IPS-18c (cell line): Measurements from ENCODE around the gene ZFP36L1.

ENCODE experiments used
- H3K4me3 ChIP-seq: 2 replicates; pipeline ENCODE4 v1.7.0; 2013; ENCODE audit warnings: low read depth, mild to moderate bottlenecking, low read length, moderate library complexity; ENCODE audit not compliant: insufficient read depth
- H3K9me3 ChIP-seq: one replicate; pipeline ENCODE4 v1.6.1; 2013; ENCODE audit warnings: mild to moderate bottlenecking, low read length, moderate library complexity; ENCODE audit not compliant: control insufficient read depth, insufficient read depth

ZFP36L1 gene

GRCh38 chr14:68790644-68791077 is 2.2 kb downstream of the ZFP36L1 start:
- H3K9me3 ChIP-seq = no peaks in the 10 kb centered on the region
- H3K4me3 ChIP-seq = peak overlapping the region; percentile 99

GRCh38 chr14:68789821-68790643 is 2.8 kb downstream of the ZFP36L1 start:
- Histone ChIP-seq H3K9me3 (no peaks in the 10 kb centered on the region), H3K4me3 (peak overlapping the region; percentile 99)

- Histone ChIP-seq H3K4me3 (peak overlapping the region; percentile 36), H3K9me3 (no peaks in the 10 kb centered on the region)
Observed at GRCh38 chr14:68788996-68789820, 3.7 kb downstream of the ZFP36L1 start.

- Histone ChIP-seq H3K9me3 (no peaks in the 10 kb centered on the region), H3K4me3 (no peak overlapping the region)
Observed at GRCh38 chr14:68788275-68788995, 4.4 kb downstream of the ZFP36L1 start.

GRCh38 chr14:68787092-68787992 is 5.5 kb downstream of the ZFP36L1 start:
- H3K4me3 ChIP-seq = no peak overlapping the region
- H3K9me3 ChIP-seq = no peaks in the 10 kb centered on the region

- H3K4me3 ChIP-seq = no peak overlapping the region
- H3K9me3 ChIP-seq = no peaks in the 10 kb centered on the region
Observed at GRCh38 chr14:68786491-68787091, 6.3 kb downstream of the ZFP36L1 start.

GRCh38 chr14:68785534-68786490 is 7.1 kb downstream of the ZFP36L1 start:
- H3K4me3 ChIP-seq = no peak overlapping the region
- H3K9me3 ChIP-seq = no peaks in the 10 kb centered on the region

DNA sequence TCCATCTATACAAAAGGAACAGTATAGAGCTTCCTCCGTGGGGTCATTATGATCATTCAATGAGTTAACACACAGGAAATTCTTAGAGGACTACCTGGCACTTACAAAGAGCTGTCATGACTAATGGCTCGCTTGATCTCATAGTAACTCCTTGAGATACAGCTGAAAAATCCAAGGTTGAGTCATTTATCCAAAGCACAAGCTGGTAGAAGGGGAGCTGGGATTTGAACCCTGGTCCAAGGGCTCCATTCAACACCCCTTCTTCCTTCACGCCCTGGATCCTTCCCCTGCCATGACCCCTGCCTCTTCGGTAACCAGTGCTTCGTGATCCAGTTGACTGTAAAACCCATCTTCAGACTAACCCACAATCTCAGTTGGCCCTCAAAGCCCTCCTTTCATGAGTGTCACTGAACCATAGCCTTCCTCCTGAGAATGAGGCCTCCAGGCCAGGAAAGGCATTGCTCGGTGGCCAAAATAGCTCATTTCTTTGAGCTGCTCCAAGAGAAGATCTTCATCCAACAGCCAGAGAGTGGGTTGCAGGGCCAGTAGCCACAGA is 7.8 kb downstream of the ZFP36L1 start:
- Histone ChIP-seq H3K9me3 (no peaks in the 10 kb centered on the region), H3K4me3 (no peak overlapping the region)

DNA sequence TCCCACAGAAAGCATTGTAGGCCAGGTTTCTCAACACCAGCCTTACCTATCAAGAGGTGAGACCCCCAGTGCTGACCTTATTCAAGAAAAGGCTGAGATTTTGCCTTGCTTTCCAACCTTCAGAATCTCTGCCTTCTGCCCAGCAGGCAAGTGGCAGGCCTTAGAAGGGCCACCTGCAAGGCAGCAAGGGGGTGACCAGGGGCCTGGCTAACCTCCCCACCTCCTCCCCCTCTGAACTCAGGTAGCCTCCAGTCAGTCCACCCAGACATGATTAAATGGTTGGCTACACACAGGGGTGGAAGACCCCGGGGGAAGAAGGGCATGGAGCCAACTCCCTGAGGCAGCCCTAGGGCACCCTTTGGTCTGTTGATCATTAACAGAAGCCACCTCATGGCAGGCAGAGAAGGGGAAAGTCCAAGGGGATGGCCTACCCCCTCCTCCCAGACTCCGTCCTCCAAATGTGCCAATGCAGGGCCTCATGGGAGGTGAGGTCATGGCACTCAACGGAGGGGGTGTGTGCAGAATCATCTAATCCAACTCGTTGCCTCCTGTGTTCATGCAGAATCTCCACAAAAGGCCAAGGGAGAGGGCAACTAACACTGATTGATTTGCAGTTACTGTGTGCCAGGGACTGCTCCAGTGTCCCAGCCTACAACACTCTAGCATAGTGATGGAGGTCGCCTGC is 8.5 kb downstream of the ZFP36L1 start:
- H3K4me3 ChIP-seq = no peak overlapping the region

GRCh38 chr14:68783408-68784225 is 9.2 kb downstream of the ZFP36L1 start:
- no peak overlapping the region for H3K4me3 ChIP-seq
- no peaks in the 10 kb centered on the region for H3K9me3 ChIP-seq

More for the DNA sequence above, 8.5 kb downstream of the ZFP36L1 start:
- H3K9me3 ChIP-seq = no peaks in the 10 kb centered on the region

GRCh38 chr14:68782091-68782981 is 10.5 kb downstream of the ZFP36L1 start:
- Histone ChIP-seq H3K4me3 (no peak overlapping the region), H3K9me3 (no peaks in the 10 kb centered on the region)

GRCh38 chr14:68781161-68782021 is 11.5 kb downstream of the ZFP36L1 start:
- no peak overlapping the region for H3K4me3 ChIP-seq

More at GRCh38 chr14:68781161-68782021, 11.5 kb downstream of the ZFP36L1 start:
- no peaks in the 10 kb centered on the region for H3K9me3 ChIP-seq
